ENCODE measurements around the gene ABCB6.

The ABCB6 gene

DNA sequence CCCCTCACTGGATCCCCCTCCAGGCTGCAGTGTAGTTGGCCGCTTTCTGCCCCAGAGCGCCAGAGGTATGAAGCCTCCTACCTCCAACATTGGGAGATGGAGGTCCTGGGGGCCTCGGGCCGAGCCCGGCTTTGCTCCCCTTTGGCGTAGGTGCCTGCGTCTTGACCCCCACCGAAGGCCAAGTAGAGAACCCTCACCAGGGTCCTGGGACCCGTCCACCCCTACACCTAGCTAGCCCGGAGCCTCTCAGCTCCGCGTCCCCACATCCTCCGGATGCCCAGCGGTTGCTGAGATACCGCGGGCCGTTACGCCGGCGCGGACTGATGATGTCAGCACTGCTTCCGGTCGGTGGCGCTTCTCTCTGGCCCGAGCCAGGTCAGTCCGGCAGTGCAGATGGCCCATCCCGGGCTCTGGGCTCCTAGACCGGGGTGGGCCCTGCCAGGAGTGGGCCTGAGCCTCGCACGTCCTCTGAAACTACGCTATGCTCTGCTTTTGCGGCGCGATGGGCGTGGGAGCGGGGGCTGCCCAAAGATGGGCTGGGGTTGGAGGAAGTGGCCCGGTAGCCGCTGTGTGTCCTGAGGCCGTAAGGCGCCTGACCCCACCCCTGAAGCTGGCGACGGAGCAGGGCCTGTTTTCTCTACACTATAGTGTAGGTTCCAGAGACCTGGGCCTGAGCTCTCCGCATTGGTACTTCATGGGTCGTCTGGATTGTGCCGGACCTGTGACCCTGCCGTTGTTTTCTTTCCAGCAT is 26.6 kb upstream of the ABCB6 start, which contains the start of the genes GLB1L and STK16 (continued):
- TF ChIP-seq ZNF544 (tag by site-specific recombination; IDR thresholded peaks at IDR 0.05) = no peak
- TF ChIP-seq KLF16 (tag by site-specific recombination; IDR thresholded peaks at IDR 0.05) = peak; percentile 36; the same call in 1 of the 2 replicates
- TF ChIP-seq ZNF121 (tag by site-specific recombination; IDR thresholded peaks at IDR 0.05) = no peak
- TF ChIP-seq, protein P1, sequence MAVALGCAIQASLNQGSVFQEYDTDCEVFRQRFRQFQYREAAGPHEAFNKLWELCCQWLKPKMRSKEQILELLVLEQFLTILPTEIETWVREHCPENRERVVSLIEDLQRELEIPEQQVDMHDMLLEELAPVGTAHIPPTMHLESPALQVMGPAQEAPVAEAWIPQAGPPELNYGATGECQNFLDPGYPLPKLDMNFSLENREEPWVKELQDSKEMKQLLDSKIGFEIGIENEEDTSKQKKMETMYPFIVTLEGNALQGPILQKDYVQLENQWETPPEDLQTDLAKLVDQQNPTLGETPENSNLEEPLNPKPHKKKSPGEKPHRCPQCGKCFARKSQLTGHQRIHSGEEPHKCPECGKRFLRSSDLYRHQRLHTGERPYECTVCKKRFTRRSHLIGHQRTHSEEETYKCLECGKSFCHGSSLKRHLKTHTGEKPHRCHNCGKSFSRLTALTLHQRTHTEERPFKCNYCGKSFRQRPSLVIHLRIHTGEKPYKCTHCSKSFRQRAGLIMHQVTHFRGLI (tag by site-specific recombination; IDR thresholded peaks at IDR 0.05) = no peak
- TF ChIP-seq, protein P2, sequence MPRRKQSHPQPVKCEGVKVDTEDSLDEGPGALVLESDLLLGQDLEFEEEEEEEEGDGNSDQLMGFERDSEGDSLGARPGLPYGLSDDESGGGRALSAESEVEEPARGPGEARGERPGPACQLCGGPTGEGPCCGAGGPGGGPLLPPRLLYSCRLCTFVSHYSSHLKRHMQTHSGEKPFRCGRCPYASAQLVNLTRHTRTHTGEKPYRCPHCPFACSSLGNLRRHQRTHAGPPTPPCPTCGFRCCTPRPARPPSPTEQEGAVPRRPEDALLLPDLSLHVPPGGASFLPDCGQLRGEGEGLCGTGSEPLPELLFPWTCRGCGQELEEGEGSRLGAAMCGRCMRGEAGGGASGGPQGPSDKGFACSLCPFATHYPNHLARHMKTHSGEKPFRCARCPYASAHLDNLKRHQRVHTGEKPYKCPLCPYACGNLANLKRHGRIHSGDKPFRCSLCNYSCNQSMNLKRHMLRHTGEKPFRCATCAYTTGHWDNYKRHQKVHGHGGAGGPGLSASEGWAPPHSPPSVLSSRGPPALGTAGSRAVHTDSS (tag by site-specific recombination; IDR thresholded peaks at IDR 0.05) = no peak
- no peak for TF ChIP-seq ZSCAN16 (tag by site-specific recombination; IDR thresholded peaks at IDR 0.05)
- TF ChIP-seq SP7 (tag by site-specific recombination; IDR thresholded peaks at IDR 0.05) = peak; percentile 41; the same call in 1 of the 2 replicates
- TF ChIP-seq ZNF473 (tag by site-specific recombination; IDR thresholded peaks at IDR 0.05) = no peak
- TF ChIP-seq ZNF140 (tag by site-specific recombination; IDR thresholded peaks at IDR 0.05) = no peak
- peak; percentile 99 for TF ChIP-seq ZBTB17 (tag by site-specific recombination; IDR thresholded peaks at IDR 0.05)
- TF ChIP-seq ZSCAN30 (tag by site-specific recombination; IDR thresholded peaks at IDR 0.05) = no peak
- no peak for TF ChIP-seq ZNF416 (tag by site-specific recombination; IDR thresholded peaks at IDR 0.05)
- TF ChIP-seq ZNF302 (tag by site-specific recombination; IDR thresholded peaks at IDR 0.05; ENCODE audit: low read depth) = no peak
- TF ChIP-seq ZBTB48 (tag by site-specific recombination; IDR thresholded peaks at IDR 0.05) = no peak
- TF ChIP-seq, protein P3, sequence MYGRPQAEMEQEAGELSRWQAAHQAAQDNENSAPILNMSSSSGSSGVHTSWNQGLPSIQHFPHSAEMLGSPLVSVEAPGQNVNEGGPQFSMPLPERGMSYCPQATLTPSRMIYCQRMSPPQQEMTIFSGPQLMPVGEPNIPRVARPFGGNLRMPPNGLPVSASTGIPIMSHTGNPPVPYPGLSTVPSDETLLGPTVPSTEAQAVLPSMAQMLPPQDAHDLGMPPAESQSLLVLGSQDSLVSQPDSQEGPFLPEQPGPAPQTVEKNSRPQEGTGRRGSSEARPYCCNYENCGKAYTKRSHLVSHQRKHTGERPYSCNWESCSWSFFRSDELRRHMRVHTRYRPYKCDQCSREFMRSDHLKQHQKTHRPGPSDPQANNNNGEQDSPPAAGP (tag by site-specific recombination; IDR thresholded peaks at IDR 0.05) = 0 out of 2 replicates have a peak, but pooled peaks have one; percentile 38
- no peak for TF ChIP-seq GLI4 (tag by site-specific recombination; IDR thresholded peaks at IDR 0.05)
- TF ChIP-seq, protein P4, sequence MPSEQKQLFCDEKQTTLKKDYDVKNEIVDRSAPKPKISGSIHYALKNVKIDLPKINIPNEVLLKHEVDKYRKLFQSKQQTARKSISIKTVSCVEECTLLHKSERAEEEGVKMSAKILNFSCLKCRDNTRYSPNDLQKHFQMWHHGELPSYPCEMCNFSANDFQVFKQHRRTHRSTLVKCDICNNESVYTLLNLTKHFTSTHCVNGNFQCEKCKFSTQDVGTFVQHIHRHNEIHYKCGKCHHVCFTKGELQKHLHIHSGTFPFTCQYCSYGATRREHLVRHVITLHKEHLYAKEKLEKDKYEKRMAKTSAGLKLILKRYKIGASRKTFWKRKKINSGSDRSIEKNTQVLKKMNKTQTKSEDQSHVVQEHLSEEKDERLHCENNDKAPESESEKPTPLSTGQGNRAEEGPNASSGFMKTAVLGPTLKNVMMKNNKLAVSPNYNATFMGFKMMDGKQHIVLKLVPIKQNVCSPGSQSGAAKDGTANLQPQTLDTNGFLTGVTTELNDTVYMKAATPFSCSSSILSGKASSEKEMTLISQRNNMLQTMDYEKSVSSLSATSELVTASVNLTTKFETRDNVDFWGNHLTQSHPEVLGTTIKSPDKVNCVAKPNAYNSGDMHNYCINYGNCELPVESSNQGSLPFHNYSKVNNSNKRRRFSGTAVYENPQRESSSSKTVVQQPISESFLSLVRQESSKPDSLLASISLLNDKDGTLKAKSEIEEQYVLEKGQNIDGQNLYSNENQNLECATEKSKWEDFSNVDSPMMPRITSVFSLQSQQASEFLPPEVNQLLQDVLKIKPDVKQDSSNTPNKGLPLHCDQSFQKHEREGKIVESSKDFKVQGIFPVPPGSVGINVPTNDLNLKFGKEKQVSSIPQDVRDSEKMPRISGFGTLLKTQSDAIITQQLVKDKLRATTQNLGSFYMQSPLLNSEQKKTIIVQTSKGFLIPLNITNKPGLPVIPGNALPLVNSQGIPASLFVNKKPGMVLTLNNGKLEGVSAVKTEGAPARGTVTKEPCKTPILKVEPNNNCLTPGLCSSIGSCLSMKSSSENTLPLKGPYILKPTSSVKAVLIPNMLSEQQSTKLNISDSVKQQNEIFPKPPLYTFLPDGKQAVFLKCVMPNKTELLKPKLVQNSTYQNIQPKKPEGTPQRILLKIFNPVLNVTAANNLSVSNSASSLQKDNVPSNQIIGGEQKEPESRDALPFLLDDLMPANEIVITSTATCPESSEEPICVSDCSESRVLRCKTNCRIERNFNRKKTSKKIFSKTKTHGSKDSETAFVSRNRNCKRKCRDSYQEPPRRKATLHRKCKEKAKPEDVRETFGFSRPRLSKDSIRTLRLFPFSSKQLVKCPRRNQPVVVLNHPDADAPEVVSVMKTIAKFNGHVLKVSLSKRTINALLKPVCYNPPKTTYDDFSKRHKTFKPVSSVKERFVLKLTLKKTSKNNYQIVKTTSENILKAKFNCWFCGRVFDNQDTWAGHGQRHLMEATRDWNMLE (tag by site-specific recombination; conservative IDR thresholded peaks at IDR 0.05; ENCODE audit: low read depth) = peak; percentile 49; the same call in 1 of the 2 replicates
- TF ChIP-seq ZNF777 (tag by site-specific recombination; IDR thresholded peaks at IDR 0.05; ENCODE audit: borderline replicate concordance) = no peak
- TF ChIP-seq ZNF132 (tag by site-specific recombination; IDR thresholded peaks at IDR 0.05; ENCODE audit: borderline replicate concordance) = no peak
- TF ChIP-seq, protein P5, sequence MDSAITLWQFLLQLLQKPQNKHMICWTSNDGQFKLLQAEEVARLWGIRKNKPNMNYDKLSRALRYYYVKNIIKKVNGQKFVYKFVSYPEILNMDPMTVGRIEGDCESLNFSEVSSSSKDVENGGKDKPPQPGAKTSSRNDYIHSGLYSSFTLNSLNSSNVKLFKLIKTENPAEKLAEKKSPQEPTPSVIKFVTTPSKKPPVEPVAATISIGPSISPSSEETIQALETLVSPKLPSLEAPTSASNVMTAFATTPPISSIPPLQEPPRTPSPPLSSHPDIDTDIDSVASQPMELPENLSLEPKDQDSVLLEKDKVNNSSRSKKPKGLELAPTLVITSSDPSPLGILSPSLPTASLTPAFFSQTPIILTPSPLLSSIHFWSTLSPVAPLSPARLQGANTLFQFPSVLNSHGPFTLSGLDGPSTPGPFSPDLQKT (IDR thresholded peaks at IDR 0.05; ENCODE audit: borderline replicate concordance, low read depth, low read length) = peak; percentile 80; the same call in 1 of the 2 replicates
- no peak for TF ChIP-seq ZNF747 (tag by site-specific recombination; IDR thresholded peaks at IDR 0.05)
- TF ChIP-seq ZNF658 (tag by site-specific recombination; IDR thresholded peaks at IDR 0.05) = no peak
- TF ChIP-seq ZNF175 (tag by site-specific recombination; IDR thresholded peaks at IDR 0.05) = no peak
- TF ChIP-seq ZNF48 (tag by site-specific recombination; IDR thresholded peaks at IDR 0.05) = no peak
- 0 out of 2 replicates have a peak, but pooled peaks have one; percentile 33 for TF ChIP-seq ZNF324 (tag by site-specific recombination; IDR thresholded peaks at IDR 0.05)
- TF ChIP-seq ZNF626 (tag by site-specific recombination; IDR thresholded peaks at IDR 0.05) = no peak
- no peak for TF ChIP-seq PRDM4 (tag by site-specific recombination; IDR thresholded peaks at IDR 0.05)
- no peak for TF ChIP-seq EGR2 (tag by site-specific recombination; IDR thresholded peaks at IDR 0.05; ENCODE audit: low read depth)
